DOHH2 (cell line): ENCODE data around the gene CACNA2D1.

Experiments
- H3F3A ChIP-seq: fragments of 200-600 bp; sonication (generic), shearing (Covaris generic); 2 replicates; pipeline ENCODE4 v1.6.0; 2016; ENCODE audit warnings: antibody characterized with exemption, mild to moderate bottlenecking; ENCODE audit not compliant: control insufficient read depth, insufficient read depth
- H3K27ac ChIP-seq: fragments of 200-600 bp; sonication (generic); 2 replicates; pipeline ENCODE4 v1.5.1; 2014; ENCODE audit warnings: low read depth, mild to moderate bottlenecking, low read length, moderate library complexity
- H3K27me3 ChIP-seq: fragments of 200-600 bp; sonication (generic); 2 replicates; pipeline ENCODE4 v1.6.1; 2014; ENCODE audit warnings: mild to moderate bottlenecking, low read length, mixed read lengths; ENCODE audit not compliant: control insufficient read depth
- H3K36me3 ChIP-seq: fragments of 200-600 bp; sonication (generic); 2 replicates; pipeline ENCODE4 v1.6.1; 2014; ENCODE audit warnings: mild to moderate bottlenecking, low read length, moderate library complexity, mixed read lengths; ENCODE audit not compliant: control insufficient read depth
- H3K4me1 ChIP-seq: fragments of 200-600 bp; sonication (generic); 2 replicates; pipeline ENCODE4 v1.6.1; 2014; ENCODE audit warnings: mild to moderate bottlenecking, low read length, mixed read lengths; ENCODE audit not compliant: control insufficient read depth
- H3K4me2 ChIP-seq: fragments of 200-600 bp; sonication (generic); 2 replicates; pipeline ENCODE4 v1.6.0; 2014; ENCODE audit warnings: mild to moderate bottlenecking, low read length, moderate library complexity
- H3K4me3 ChIP-seq: fragments of 200-600 bp; sonication (generic); 2 replicates; pipeline ENCODE4 v1.5.1; 2014; ENCODE audit warnings: mild to moderate bottlenecking, low read length, mixed read lengths
- H3K79me2 ChIP-seq: fragments of 200-600 bp; sonication (generic); 2 replicates; pipeline ENCODE4 v1.6.1; 2014; ENCODE audit warnings: mild to moderate bottlenecking, low read length, mixed read lengths; ENCODE audit not compliant: control insufficient read depth
- H3K9me2 ChIP-seq: fragments of 200-600 bp; sonication (generic); replicated peaks from 2 replicates; pipeline ENCODE4 v1.6.1; 2014; ENCODE audit warnings: mild to moderate bottlenecking, low read length, mixed read lengths; ENCODE audit not compliant: control insufficient read depth
- H3K9me3 ChIP-seq: fragments of 200-600 bp; sonication (generic); 2 replicates; pipeline ENCODE4 v1.6.1; 2014; ENCODE audit warnings: antibody characterized with exemption, low read length, mixed read lengths; ENCODE audit not compliant: control insufficient read depth, insufficient read depth
- H4K20me1 ChIP-seq: fragments of 200-600 bp; sonication (generic); 2 replicates; pipeline ENCODE4 v1.6.0; 2014; ENCODE audit warnings: low read depth, mild to moderate bottlenecking, antibody characterized with exemption, low read length, moderate library complexity; ENCODE audit not compliant: control insufficient read depth, insufficient read depth
- EZH2phosphoT487 ChIP-seq: fragments of 200-600 bp; sonication (generic); IDR thresholded peaks from 2 replicates; pipeline ENCODE4 v1.6.1; 2017; ENCODE audit warnings: borderline replicate concordance, mild to moderate bottlenecking, antibody characterized with exemption, low read length, moderate library complexity, mixed read lengths
- TF ChIP-seq, protein P1 (sequence below): fragments of 200-600 bp; sonication (generic); IDR thresholded peaks from one replicate; pipeline ENCODE4 v1.5.1; 2014; ENCODE audit warnings: antibody characterized with exemption, mild to moderate bottlenecking, low read depth, low read length; ENCODE audit not compliant: poor library complexity, severe bottlenecking

Gene CACNA2D1

DNA sequence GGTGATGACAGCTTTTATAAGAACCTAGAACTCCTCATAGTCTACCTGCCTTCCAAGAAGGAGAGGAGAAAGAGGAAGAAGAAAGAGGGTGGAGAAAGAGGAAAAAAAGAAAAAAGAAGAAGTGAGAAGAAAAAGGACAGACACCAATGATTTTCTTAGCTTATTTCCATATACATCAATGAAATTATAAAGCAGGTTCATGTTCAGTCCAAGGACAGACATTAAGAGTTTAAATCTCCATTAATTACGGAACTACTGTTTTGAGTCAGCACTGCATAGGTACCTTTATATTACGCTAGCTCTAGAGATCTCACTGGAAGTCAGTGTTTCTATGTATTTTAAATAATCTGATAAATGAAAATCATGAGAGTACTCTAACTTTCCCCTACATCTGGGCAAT lies 364.8 kb downstream of the CACNA2D1 start:
- Histone ChIP-seq H3K9me3 (no peaks in the 10 kb centered on the region), H3K27ac (no peak overlapping the region), H3K36me3 (no peaks in the 10 kb centered on the region), H4K20me1 (no peaks in the 10 kb centered on the region), H3K9me2 (no peaks in the 10 kb centered on the region), H3K4me2 (no peak overlapping the region), H3K79me2 (no peaks in the 10 kb centered on the region), H3K4me3 (no peak overlapping the region), H3K4me1 (no peaks in the 10 kb centered on the region), H3F3A (no peaks in the 10 kb centered on the region), H3K27me3 (0 out of 2 replicates have a peak, but pooled peaks cover 6% of the 10 kb centered on the region)
- TF ChIP-seq, protein P1, sequence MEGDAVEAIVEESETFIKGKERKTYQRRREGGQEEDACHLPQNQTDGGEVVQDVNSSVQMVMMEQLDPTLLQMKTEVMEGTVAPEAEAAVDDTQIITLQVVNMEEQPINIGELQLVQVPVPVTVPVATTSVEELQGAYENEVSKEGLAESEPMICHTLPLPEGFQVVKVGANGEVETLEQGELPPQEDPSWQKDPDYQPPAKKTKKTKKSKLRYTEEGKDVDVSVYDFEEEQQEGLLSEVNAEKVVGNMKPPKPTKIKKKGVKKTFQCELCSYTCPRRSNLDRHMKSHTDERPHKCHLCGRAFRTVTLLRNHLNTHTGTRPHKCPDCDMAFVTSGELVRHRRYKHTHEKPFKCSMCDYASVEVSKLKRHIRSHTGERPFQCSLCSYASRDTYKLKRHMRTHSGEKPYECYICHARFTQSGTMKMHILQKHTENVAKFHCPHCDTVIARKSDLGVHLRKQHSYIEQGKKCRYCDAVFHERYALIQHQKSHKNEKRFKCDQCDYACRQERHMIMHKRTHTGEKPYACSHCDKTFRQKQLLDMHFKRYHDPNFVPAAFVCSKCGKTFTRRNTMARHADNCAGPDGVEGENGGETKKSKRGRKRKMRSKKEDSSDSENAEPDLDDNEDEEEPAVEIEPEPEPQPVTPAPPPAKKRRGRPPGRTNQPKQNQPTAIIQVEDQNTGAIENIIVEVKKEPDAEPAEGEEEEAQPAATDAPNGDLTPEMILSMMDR = no peak
- no peak for TF ChIP-seq EZH2phosphoT487

DNA sequence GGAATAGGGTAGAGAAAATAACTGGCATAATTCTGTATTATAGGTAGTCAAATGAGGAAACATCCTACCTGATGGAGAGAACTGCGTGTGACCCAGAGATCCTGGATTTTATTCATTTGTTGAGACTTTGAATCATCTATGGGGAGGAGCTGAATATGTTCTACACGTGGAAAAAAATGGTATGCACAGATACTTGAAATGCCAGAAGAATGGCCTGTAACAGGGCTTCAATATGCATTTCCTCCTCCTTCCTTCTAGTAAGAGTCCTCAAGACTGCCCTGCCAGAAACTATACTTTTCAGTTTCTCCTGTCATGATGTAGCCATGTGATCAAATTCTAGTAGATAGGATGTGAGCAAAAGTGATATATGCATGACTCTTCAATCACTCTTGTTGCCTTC lies 372.1 kb downstream of the CACNA2D1 start:
- no peaks in the 10 kb centered on the region for H3K9me2 ChIP-seq
- H3K79me2 ChIP-seq = no peaks in the 10 kb centered on the region
- H3K27me3 ChIP-seq = 0 out of 2 replicates have a peak, but pooled peaks cover 6% of the 10 kb centered on the region
- no peaks in the 10 kb centered on the region for H3K36me3 ChIP-seq
- H3K4me3 ChIP-seq = no peak overlapping the region
- H3F3A ChIP-seq = no peaks in the 10 kb centered on the region
- no peaks in the 10 kb centered on the region for H3K9me3 ChIP-seq
- H4K20me1 ChIP-seq = no peaks in the 10 kb centered on the region
- no peak overlapping the region for H3K27ac ChIP-seq
- no peak for TF ChIP-seq EZH2phosphoT487
- H3K4me2 ChIP-seq = no peak overlapping the region
- H3K4me1 ChIP-seq = no peaks in the 10 kb centered on the region

DNA sequence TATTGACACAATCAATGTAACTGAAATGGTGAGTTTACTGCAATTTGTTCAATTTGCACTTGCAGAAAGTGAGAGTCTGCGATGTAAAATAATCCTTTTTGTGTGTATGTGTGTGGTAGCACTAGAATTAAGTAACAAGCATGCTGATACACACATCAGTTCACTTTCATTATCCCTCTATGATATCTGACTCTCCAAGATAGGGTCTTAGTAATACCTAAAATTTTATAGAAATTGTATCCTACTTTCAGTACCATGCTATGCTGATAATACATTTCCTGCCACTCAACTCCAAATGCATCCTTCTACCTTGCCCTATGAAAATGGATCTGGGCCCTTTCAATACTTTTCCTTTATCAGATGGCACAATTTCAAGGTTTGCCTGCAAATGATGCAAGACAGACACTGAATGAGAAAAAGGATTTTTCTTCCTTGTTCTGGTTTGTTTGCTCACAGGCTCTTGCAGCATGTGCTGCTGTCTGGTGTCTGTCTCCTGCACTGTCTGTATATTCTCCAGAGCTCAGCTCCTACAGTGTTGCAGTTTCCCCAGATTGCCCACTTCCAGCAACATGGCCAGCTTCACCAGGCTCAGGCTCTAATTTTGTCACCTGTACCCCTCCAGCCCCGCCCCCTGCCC lies 375.8 kb downstream of the CACNA2D1 start:
- H3K4me3 ChIP-seq = no peak overlapping the region
- H3K9me3 ChIP-seq = no peaks in the 10 kb centered on the region
- no peaks in the 10 kb centered on the region for H3K79me2 ChIP-seq
- H3F3A ChIP-seq = no peaks in the 10 kb centered on the region
- H3K4me1 ChIP-seq = no peaks in the 10 kb centered on the region
- no peak overlapping the region for H3K4me2 ChIP-seq
- H3K36me3 ChIP-seq = no peaks in the 10 kb centered on the region
- H3K9me2 ChIP-seq = no peaks in the 10 kb centered on the region
- TF ChIP-seq, protein P1 = no peak
- TF ChIP-seq EZH2phosphoT487 = no peak
- no peaks in the 10 kb centered on the region for H4K20me1 ChIP-seq
- no peak overlapping the region for H3K27ac ChIP-seq
- H3K27me3 ChIP-seq = no peaks in the 10 kb centered on the region

- H3F3A ChIP-seq = no peaks in the 10 kb centered on the region
- H4K20me1 ChIP-seq = no peaks in the 10 kb centered on the region
- no peaks in the 10 kb centered on the region for H3K4me1 ChIP-seq
- no peaks in the 10 kb centered on the region for H3K27me3 ChIP-seq
- H3K9me2 ChIP-seq = no peaks in the 10 kb centered on the region
- H3K79me2 ChIP-seq = no peaks in the 10 kb centered on the region
- no peaks in the 10 kb centered on the region for H3K9me3 ChIP-seq
- no peak overlapping the region for H3K4me3 ChIP-seq
- TF ChIP-seq, protein P1 = no peak
- TF ChIP-seq EZH2phosphoT487 = no peak
- H3K36me3 ChIP-seq = no peaks in the 10 kb centered on the region
- H3K27ac ChIP-seq = no peak overlapping the region
- no peak overlapping the region for H3K4me2 ChIP-seq
Measured at GRCh38 chr7:82057476-82057875, 386.1 kb downstream of the CACNA2D1 start.
